ENCODE data around the gene WDR74. TPM values are rescaled to one million over a fixed set of nuclear protein-coding genes. Genes with fewer than 3 reads are reported as not detected.

WDR74 gene
- total and polyA plus RNA-seq, 12 donors: 17.7 to 62.4 (median 23.7) TPM

GRCh38 chr11:62823677-62824076 lies 15.7 kb downstream of the WDR74 start:
- Histone ChIP-seq H3K36me3 (peaks cover 8 to 100% (median 75%) of the 10 kb centered on the region in 9 donors), H3K27me3 (no peaks in the 10 kb centered on the region), H3K27ac (no peak overlapping the region), H3K9me3 (no peaks in the 10 kb centered on the region), H3K4me1 (peaks cover 0 to 12% (median 5%) of the 10 kb centered on the region in 9 donors), H3K4me3 (no peak overlapping the region)
- TF ChIP-seq, protein P1, sequence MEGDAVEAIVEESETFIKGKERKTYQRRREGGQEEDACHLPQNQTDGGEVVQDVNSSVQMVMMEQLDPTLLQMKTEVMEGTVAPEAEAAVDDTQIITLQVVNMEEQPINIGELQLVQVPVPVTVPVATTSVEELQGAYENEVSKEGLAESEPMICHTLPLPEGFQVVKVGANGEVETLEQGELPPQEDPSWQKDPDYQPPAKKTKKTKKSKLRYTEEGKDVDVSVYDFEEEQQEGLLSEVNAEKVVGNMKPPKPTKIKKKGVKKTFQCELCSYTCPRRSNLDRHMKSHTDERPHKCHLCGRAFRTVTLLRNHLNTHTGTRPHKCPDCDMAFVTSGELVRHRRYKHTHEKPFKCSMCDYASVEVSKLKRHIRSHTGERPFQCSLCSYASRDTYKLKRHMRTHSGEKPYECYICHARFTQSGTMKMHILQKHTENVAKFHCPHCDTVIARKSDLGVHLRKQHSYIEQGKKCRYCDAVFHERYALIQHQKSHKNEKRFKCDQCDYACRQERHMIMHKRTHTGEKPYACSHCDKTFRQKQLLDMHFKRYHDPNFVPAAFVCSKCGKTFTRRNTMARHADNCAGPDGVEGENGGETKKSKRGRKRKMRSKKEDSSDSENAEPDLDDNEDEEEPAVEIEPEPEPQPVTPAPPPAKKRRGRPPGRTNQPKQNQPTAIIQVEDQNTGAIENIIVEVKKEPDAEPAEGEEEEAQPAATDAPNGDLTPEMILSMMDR (IDR thresholded peaks at IDR 0.05): no peak
- intact Hi-C loops (cut with DNase I): no loop called here
- 95 to 97% methylated on average over 3 of the region's 3 CpGs for WGBS, 2 donors
- DNase-seq: no peak
- ATAC-seq: no peak

GRCh38 chr11:62817129-62817528 lies 22.3 kb downstream of the WDR74 start:
- peaks cover 0 to 96% (median 42%) of the 10 kb centered on the region in 9 donors for H3K36me3 ChIP-seq
- peak overlapping the region in 1 of 10 donors; percentile 75 for H3K27ac ChIP-seq
- TF ChIP-seq, protein P1 (IDR thresholded peaks at IDR 0.05): no peak
- peaks cover 0 to 10% (median 0%) of the 10 kb centered on the region in 9 donors for H3K4me1 ChIP-seq
- no peak for ATAC-seq
- intact Hi-C loops (cut with DNase I): no loop called here
- no peaks in the 10 kb centered on the region for H3K27me3 ChIP-seq
- no peak for DNase-seq
- H3K4me3 ChIP-seq: no peak overlapping the region
- WGBS, 2 donors: 89 to 92% methylated on average over 4 of the region's 4 CpGs
- no peaks in the 10 kb centered on the region for H3K9me3 ChIP-seq

GRCh38 chr11:62816557-62816956 lies 22.8 kb downstream of the WDR74 start:
- no peak overlapping the region for H3K4me3 ChIP-seq
- TF ChIP-seq, protein P1 (IDR thresholded peaks at IDR 0.05): no peak

GRCh38 chr11:62811659-62812058 lies 27.7 kb downstream of the WDR74 start:
- Histone ChIP-seq H3K36me3 (peaks cover 0 to 55% (median 4%) of the 10 kb centered on the region in 9 donors), H3K4me1 (peaks cover 0 to 14% (median 4%) of the 10 kb centered on the region in 9 donors), H3K27me3 (no peaks in the 10 kb centered on the region), H3K4me3 (no peak overlapping the region), H3K9me3 (no peaks in the 10 kb centered on the region), H3K27ac (no peak overlapping the region)
- TF ChIP-seq, protein P1 (IDR thresholded peaks at IDR 0.05): no peak
- no peak for ATAC-seq
- DNase-seq: no peak
- intact Hi-C loops (cut with DNase I): no loop called here
- WGBS, 2 donors: 76 to 86% methylated on average over 2 of the region's 2 CpGs

More at GRCh38 chr11:62816557-62816956, 22.8 kb downstream of the WDR74 start:
- H3K27me3 ChIP-seq: no peaks in the 10 kb centered on the region
- ATAC-seq (peak in 1 of 8 donors; percentile 45), DNase-seq (no peak)
- H3K36me3 ChIP-seq: peaks cover 0 to 90% (median 36%) of the 10 kb centered on the region in 9 donors
- H3K4me1 ChIP-seq: peaks cover 0 to 10% (median 0%) of the 10 kb centered on the region in 9 donors
- peak overlapping the region in 1 of 10 donors; percentile 75 for H3K27ac ChIP-seq
- intact Hi-C loops (cut with DNase I): no loop called here
- 87 to 91% methylated on average over 8 of the region's 8 CpGs for WGBS, 2 donors
- no peaks in the 10 kb centered on the region for H3K9me3 ChIP-seq
